GM12878 (cell line): ENCODE results near the gene WDHD1. TPM values are rescaled to one million over a fixed set of nuclear protein-coding genes. Genes with fewer than 3 reads are reported as not detected.

ENCODE experiments used
- ATAC-seq: fragments of 200-7000 bp; cut with Tn5 transposase; 3 replicates; pipeline ENCODE4 v1.9.1; 2020; ENCODE audit warnings: mild to moderate bottlenecking, moderate library complexity
- BruUV-seq: library from RNA; stranded (reverse); fragments of 400-500 nt; replicated peaks from 2 replicates; lab custom pipeline; 2021; lab: Mats Ljungman, UMichigan
- CTCF ChIA-PET: fragments of 300-600 bp; sonication (Branson Sonifier 250); formaldehyde crosslinking; extraction: SDS; loops from one replicate; lab custom pipeline; 2021; ENCODE audit warnings: inconsistent platforms; lab: Yijun Ruan, JAX
- POLR2A ChIA-PET: fragments of 350-600 bp; formaldehyde crosslinking; extraction: SDS; loops from one replicate; lab custom pipeline; 2021; ENCODE audit warnings: inconsistent platforms; lab: Charles Lee
- RAD21 ChIA-PET: fragments of 300-600 bp; sonication (Branson Sonifier 250); formaldehyde crosslinking; loops from one replicate; lab custom pipeline; 2023; ENCODE audit warnings: antibody characterized with exemption; ENCODE audit not compliant: unreplicated experiment; lab: Charles Lee
- SMC1A ChIA-PET: fragments of 300-600 bp; sonication (Branson Sonifier 250); formaldehyde crosslinking; loops from one replicate; lab custom pipeline; 2023; ENCODE audit not compliant: unreplicated experiment, uncharacterized antibody; lab: Charles Lee
- DNase-seq: peaks from one replicate; pipeline ENCODE4 v3.0.0-alpha.2; 2011; ENCODE audit warnings: low read depth, low spot score
- FAIRE-seq: peaks from 3 replicates; lab custom pipeline; 2011; peaks lifted over from hg19 to GRCh38; lab: Jason Lieb, UNC
- H2AFZ ChIP-seq: 2 replicates; pipeline ENCODE4 v1.6.0; 2011; ENCODE audit warnings: low read depth, low read length, control low read depth; ENCODE audit not compliant: control insufficient read depth
- H3K27ac ChIP-seq: 2 replicates; pipeline ENCODE4 v1.5.1; 2011; ENCODE audit warnings: control low read depth; ENCODE audit not compliant: control insufficient read depth, insufficient read depth
- H3K27me3 ChIP-seq, 2 experiments: replicated peaks in 1 of 2; 2 replicates each; pipeline versions ENCODE4 v1.6.0 to v1.6.1; 2011; ENCODE audit warnings: low read length in 1 of 2; ENCODE audit not compliant: control insufficient read depth in 2 of 2, insufficient read depth in 2 of 2
- H3K36me3 ChIP-seq, 2 experiments: 2 replicates each; pipeline ENCODE4 v1.5.1; 2011; ENCODE audit warnings: low read length in 1 of 2; ENCODE audit not compliant: control insufficient read depth in 2 of 2, insufficient read depth in 2 of 2
- H3K4me1 ChIP-seq: 2 replicates; pipeline ENCODE4 v1.6.1; 2011; ENCODE audit warnings: mild to moderate bottlenecking, low read length, moderate library complexity, mixed read lengths; ENCODE audit not compliant: control insufficient read depth, insufficient read depth
- H3K4me2 ChIP-seq: 2 replicates; pipeline ENCODE4 v1.6.0; 2011; ENCODE audit warnings: control low read depth; ENCODE audit not compliant: control insufficient read depth, insufficient read depth
- H3K4me3 ChIP-seq: fragments of 200-600 bp; sonication (generic); 2 replicates; pipeline ENCODE4 v1.5.1; 2016
- H3K79me2 ChIP-seq: 2 replicates; pipeline ENCODE4 v1.6.0; 2011; ENCODE audit warnings: low read length; ENCODE audit not compliant: control insufficient read depth, insufficient read depth
- H3K9ac ChIP-seq: 2 replicates; pipeline ENCODE4 v1.8.0; 2011; ENCODE audit warnings: low read length, control low read depth, mixed read lengths; ENCODE audit not compliant: control insufficient read depth, insufficient read depth
- H3K9me3 ChIP-seq: replicated peaks from 3 replicates; pipeline ENCODE4 v1.5.1; 2011; ENCODE audit warnings: mild to moderate bottlenecking, low read length; ENCODE audit not compliant: control insufficient read depth, insufficient read depth
- H4K20me1 ChIP-seq: 2 replicates; pipeline ENCODE4 v1.6.0; 2011; ENCODE audit not compliant: control insufficient read depth, insufficient read depth
- BACH1 ChIP-seq: fragments of 450-650 bp; IDR thresholded peaks from 2 replicates; pipeline ENCODE4 v1.6.1; 2017; ENCODE audit warnings: mild to moderate bottlenecking, borderline replicate concordance
- RB1 ChIP-seq: fragments of 450-650 bp; formaldehyde crosslinking; IDR thresholded peaks from 2 replicates; pipeline ENCODE4 v1.6.1; 2017; ENCODE audit warnings: mild to moderate bottlenecking, borderline replicate concordance
- RFX5 ChIP-seq: IDR thresholded peaks from 2 replicates; pipeline ENCODE4 v1.6.1; 2011; ENCODE audit warnings: low read depth, low read length, improper control_type of control experiment
- SIN3A ChIP-seq: IDR thresholded peaks from 2 replicates; pipeline ENCODE4 v1.6.1; 2012; ENCODE audit warnings: low read depth, low read length, improper control_type of control experiment
- WGBS: methylation state at CpG from one replicate; pipeline ENCODE4 v1.1.6; 2016; ENCODE audit warnings: low lambda C conversion rate; ENCODE audit not compliant: insufficient replicate concordance, insufficient coverage; ENCODE audit errors: missing lambda C conversion rate; 5-methylcytosine and 5-hydroxymethylcytosine counted together
- in situ Hi-C: fragments of 300-500 bp; cut with MboI; formaldehyde crosslinking; loops from 9 replicates; pipeline ENCODE4 v1.14.3; 2018; ENCODE audit warnings: mixed read lengths
- intact Hi-C: fragments of 100-400 bp; cut with micrococcal nuclease; formaldehyde crosslinking; loops from one replicate; pipeline ENCODE4 v1.14.2; 2022; ENCODE audit not compliant: unreplicated experiment
- polyA plus RNA-seq, 11 experiments: library from polyadenylated mRNA; depleted of rRNA in 4 of 11; unstranded in 6 of 11; stranded (reverse) in 5 of 11; fragments of >200 nt; fragmentation: Nextera tagmentation in 4 of 11; fragmentation: Illumina TruSeq in 1 of 11; extraction: Ambion mirVana in 4 of 11; extraction: Trizol in 1 of 11; gene quantifications; 1 replicate in 1 of 11; 2 replicates in 10 of 11; pipeline versions ENCODE4 v1.2.1 to v1.2.3, GENCODE V29; 2011 to 2016; ENCODE audit warnings: inconsistent platforms in 2 of 11, missing spikeins in 2 of 11, low read depth in 1 of 11
- total RNA-seq, 4 experiments: library from RNA; depleted of rRNA in 3 of 4; stranded (reverse); fragments of >200 nt in 3 of 4; fragmentation: Illumina TruSeq in 1 of 4; extraction: Trizol in 1 of 4; gene quantifications; 2 replicates each; pipeline versions ENCODE4 v1.2.1 to v1.2.3, GENCODE V29; 2013 to 2021
- TF ChIP-seq, protein P1 (sequence below): IDR thresholded peaks from 2 replicates; pipeline ENCODE4 v1.6.1; 2012; ENCODE audit warnings: low read depth, low read length, improper control_type of control experiment
- TF ChIP-seq, protein P2 (sequence below): fragments of 450-650 bp; formaldehyde crosslinking; IDR thresholded peaks from 2 replicates; pipeline ENCODE4 v1.4.0; 2022; ENCODE audit warnings: mild to moderate bottlenecking, moderate library complexity

WDHD1 gene
- total and polyA plus RNA-seq, 10 of the 15 experiments (the other 5 are each of a cell fraction or from before 2014, with no cell fraction given) = 11.3 to 50.5 (median 32.6) TPM

DNA sequence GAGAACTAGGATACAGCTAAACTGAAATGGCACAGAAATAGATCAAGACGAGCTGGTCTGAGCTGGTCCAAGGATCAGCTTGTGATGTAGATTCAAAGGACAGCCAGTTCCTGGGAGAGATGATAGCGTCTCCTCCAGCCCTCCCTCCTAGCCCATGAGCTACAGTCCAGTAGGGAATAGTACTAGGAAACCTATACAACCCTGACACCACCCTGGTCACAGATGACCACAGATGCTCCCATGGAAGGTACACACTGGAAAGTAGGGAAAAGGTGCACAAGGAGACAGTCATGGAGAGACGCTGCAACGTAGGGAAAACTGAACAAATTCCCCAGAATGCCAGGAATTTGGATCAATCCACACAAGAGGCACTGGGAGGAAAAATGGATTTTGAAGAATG is 131.2 kb downstream of the WDHD1 start:
- no peaks in the 10 kb centered on the region for H3K27me3 ChIP-seq
- TF ChIP-seq BACH1 (no peak), RB1 (no peak), SIN3A (no peak), RFX5 (no peak)
- TF ChIP-seq, protein P1, sequence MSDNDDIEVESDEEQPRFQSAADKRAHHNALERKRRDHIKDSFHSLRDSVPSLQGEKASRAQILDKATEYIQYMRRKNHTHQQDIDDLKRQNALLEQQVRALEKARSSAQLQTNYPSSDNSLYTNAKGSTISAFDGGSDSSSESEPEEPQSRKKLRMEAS = no peak
- TF ChIP-seq, protein P2, sequence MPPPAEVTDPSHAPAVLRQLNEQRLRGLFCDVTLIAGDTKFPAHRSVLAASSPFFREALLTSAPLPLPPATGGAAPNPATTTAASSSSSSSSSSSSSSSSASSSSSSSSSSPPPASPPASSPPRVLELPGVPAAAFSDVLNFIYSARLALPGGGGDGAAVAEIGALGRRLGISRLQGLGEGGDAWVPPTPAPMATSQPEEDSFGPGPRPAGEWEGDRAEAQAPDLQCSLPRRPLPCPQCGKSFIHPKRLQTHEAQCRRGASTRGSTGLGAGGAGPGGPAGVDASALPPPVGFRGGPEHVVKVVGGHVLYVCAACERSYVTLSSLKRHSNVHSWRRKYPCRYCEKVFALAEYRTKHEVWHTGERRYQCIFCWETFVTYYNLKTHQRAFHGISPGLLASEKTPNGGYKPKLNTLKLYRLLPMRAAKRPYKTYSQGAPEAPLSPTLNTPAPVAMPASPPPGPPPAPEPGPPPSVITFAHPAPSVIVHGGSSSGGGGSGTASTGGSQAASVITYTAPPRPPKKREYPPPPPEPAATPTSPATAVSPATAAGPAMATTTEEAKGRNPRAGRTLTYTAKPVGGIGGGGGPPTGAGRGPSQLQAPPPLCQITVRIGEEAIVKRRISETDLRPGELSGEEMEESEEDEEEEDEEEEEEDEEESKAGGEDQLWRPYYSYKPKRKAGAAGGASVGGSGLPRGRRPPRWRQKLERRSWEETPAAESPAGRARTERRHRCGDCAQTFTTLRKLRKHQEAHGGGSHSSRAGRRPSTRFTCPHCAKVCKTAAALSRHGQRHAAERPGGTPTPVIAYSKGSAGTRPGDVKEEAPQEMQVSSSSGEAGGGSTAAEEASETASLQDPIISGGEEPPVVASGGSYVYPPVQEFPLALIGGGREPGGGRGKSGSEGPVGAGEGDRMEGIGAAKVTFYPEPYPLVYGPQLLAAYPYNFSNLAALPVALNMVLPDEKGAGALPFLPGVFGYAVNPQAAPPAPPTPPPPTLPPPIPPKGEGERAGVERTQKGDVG (CRISPR knock-in tag) = no peak
- ChIA-PET POLR2A (no interaction called here), CTCF (interaction anchor here (0.9 to 1.1 kb wide), 2 partner anchors 10 to 14 kb away, joined by 3 read pairs; no protein-coding TSS in a partner anchor), SMC1A (interaction anchor here (2.7 kb wide), 1 partner anchor 14 kb away, joined by 14 read pairs; no protein-coding TSS in a partner anchor), RAD21 (no interaction called here)
- H3K27ac ChIP-seq = no peak overlapping the region
- peaks cover 14% of the 10 kb centered on the region for H3K4me1 ChIP-seq
- FAIRE-seq (no peak), DNase-seq (no peak), ATAC-seq (no peak)
- no peaks in the 10 kb centered on the region for H3K9me3 ChIP-seq
- no peak overlapping the region for H3K4me2 ChIP-seq
- BruUV-seq = no TSS peak
- H3K36me3 ChIP-seq = no peaks in the 10 kb centered on the region
- 98% methylated on average over 4 of the region's 4 CpGs for WGBS
- peaks cover 27% of the 10 kb centered on the region for H3K79me2 ChIP-seq
- in situ Hi-C loops (no loop called here), intact Hi-C loops (no loop called here)
- H2AFZ ChIP-seq = no peak overlapping the region
- no peak overlapping the region for H3K9ac ChIP-seq
- no peaks in the 10 kb centered on the region for H4K20me1 ChIP-seq
- H3K4me3 ChIP-seq = no peak overlapping the region
